SK-N-SH treated with all-trans-retinoic acid at 6 μM for 48 hours (cell line): ENCODE results near the gene ADGRV1.

ENCODE experiments used
- ATAC-seq: fragments of 200-7000 bp; cut with Tn5 transposase; 3 replicates; pipeline ENCODE4 v1.9.1; 2020; ENCODE audit warnings: mild to moderate bottlenecking, moderate library complexity
- ARNTL ChIP-seq: fragments of 450-650 bp; formaldehyde crosslinking; IDR thresholded peaks from 2 replicates; pipeline ENCODE4 v1.5.0; 2020; ENCODE audit warnings: low read depth, mild to moderate bottlenecking, moderate library complexity, borderline replicate concordance
- BACH2 ChIP-seq: fragments of 250-450 bp; sonication (Bioruptor Pico); IDR thresholded peaks from 2 replicates; pipeline ENCODE4 v1.9.0; 2021; ENCODE audit warnings: mild to moderate bottlenecking, borderline replicate concordance
- CREB5 ChIP-seq: fragments of 250-450 bp; sonication (Bioruptor Pico); IDR thresholded peaks from 2 replicates; pipeline ENCODE4 v1.5.1; 2020; ENCODE audit warnings: low read depth, mild to moderate bottlenecking, moderate library complexity
- CSDC2 ChIP-seq: fragments of 250-450 bp; sonication (Bioruptor Pico); IDR thresholded peaks from 2 replicates; pipeline ENCODE4 v1.5.0; 2020; ENCODE audit warnings: mild to moderate bottlenecking, moderate library complexity
- CSRNP3 ChIP-seq: fragments of 250-450 bp; sonication (Bioruptor Pico); IDR thresholded peaks from 2 replicates; pipeline ENCODE4 v1.5.1; 2021; ENCODE audit warnings: mild to moderate bottlenecking, moderate library complexity
- ESRRG ChIP-seq: fragments of 250-450 bp; sonication (Bioruptor Pico); IDR thresholded peaks from 2 replicates; pipeline ENCODE4 v1.6.1; 2021; ENCODE audit warnings: mild to moderate bottlenecking
- GLIS3 ChIP-seq: fragments of 250-450 bp; sonication (Bioruptor Pico); IDR thresholded peaks from 2 replicates; pipeline ENCODE4 v1.5.0; 2020; ENCODE audit warnings: mild to moderate bottlenecking, moderate library complexity
- ISL1 ChIP-seq: fragments of 250-450 bp; sonication (Bioruptor Pico); IDR thresholded peaks from 2 replicates; pipeline ENCODE4 v2.1.2; 2022; ENCODE audit warnings: mild to moderate bottlenecking, moderate library complexity
- PATZ1 ChIP-seq: fragments of 250-450 bp; sonication (Bioruptor Pico); IDR thresholded peaks from 2 replicates; pipeline ENCODE4 v1.8.0; 2020; ENCODE audit warnings: mild to moderate bottlenecking, moderate library complexity, borderline replicate concordance
- POU6F1 ChIP-seq: fragments of 250-450 bp; sonication (Bioruptor Pico); IDR thresholded peaks from 2 replicates; pipeline ENCODE4 v1.8.0; 2021; ENCODE audit warnings: low read depth, mild to moderate bottlenecking, moderate library complexity, borderline replicate concordance
- PPARA ChIP-seq: fragments of 250-450 bp; sonication (Bioruptor Pico); IDR thresholded peaks from 2 replicates; pipeline ENCODE4 v1.5.0; 2020; ENCODE audit warnings: mild to moderate bottlenecking, borderline replicate concordance
- RARB ChIP-seq: fragments of 250-450 bp; sonication (Bioruptor Pico); IDR thresholded peaks from 2 replicates; pipeline ENCODE4 v1.8.0; 2021; ENCODE audit warnings: mild to moderate bottlenecking, moderate library complexity
- TCF4 ChIP-seq: fragments of 250-450 bp; sonication (Bioruptor Pico); IDR thresholded peaks from 2 replicates; pipeline ENCODE4 v1.8.0; 2021; ENCODE audit warnings: mild to moderate bottlenecking, moderate library complexity, borderline replicate concordance
- TOX ChIP-seq: fragments of 250-450 bp; sonication (Bioruptor Pico); IDR thresholded peaks from 2 replicates; pipeline ENCODE4 v1.8.0; 2021; ENCODE audit warnings: mild to moderate bottlenecking, moderate library complexity, borderline replicate concordance
- TSHZ2 ChIP-seq: fragments of 250-450 bp; sonication (Bioruptor Pico); IDR thresholded peaks from 2 replicates; pipeline ENCODE4 v1.5.0; 2020; ENCODE audit warnings: mild to moderate bottlenecking, moderate library complexity
- ZC3H10 ChIP-seq: fragments of 250-450 bp; sonication (Bioruptor Pico); IDR thresholded peaks from 2 replicates; pipeline ENCODE4 v1.5.1; 2021; ENCODE audit warnings: mild to moderate bottlenecking, moderate library complexity
- ZFP3 ChIP-seq: fragments of 250-450 bp; sonication (Bioruptor Pico); IDR thresholded peaks from 2 replicates; pipeline ENCODE4 v1.5.0; 2020; ENCODE audit warnings: mild to moderate bottlenecking, moderate library complexity
- ZNF565 ChIP-seq: fragments of 450-650 bp; formaldehyde crosslinking; conservative IDR thresholded peaks from 2 replicates; pipeline ENCODE4 v1.5.0; 2020; ENCODE audit warnings: low read depth, mild to moderate bottlenecking, moderate library complexity
- ZNF70 ChIP-seq: fragments of 450-650 bp; formaldehyde crosslinking; IDR thresholded peaks from 2 replicates; pipeline ENCODE4 v1.5.0; 2020; ENCODE audit warnings: mild to moderate bottlenecking, moderate library complexity

Gene ADGRV1

GRCh38 chr5:90854169-90854568 lies 295.6 kb downstream of the ADGRV1 start:
- TF ChIP-seq ZFP3 (CRISPR knock-in tag) (no peak), PATZ1 (CRISPR knock-in tag) (no peak), ISL1 (CRISPR knock-in tag) (no peak)
- ATAC-seq, result no peak

GRCh38 chr5:90855296-90856010 lies 296.9 kb downstream of the ADGRV1 start:
- ATAC-seq, result no peak
- TF ChIP-seq ISL1 (CRISPR knock-in tag), result no peak
- TF ChIP-seq ZFP3 (CRISPR knock-in tag), result no peak
- TF ChIP-seq, all 23 proteins: peak for 0

GRCh38 chr5:90861843-90862586 lies 303.4 kb downstream of the ADGRV1 start:
- TF ChIP-seq ESRRG (CRISPR knock-in tag) (no peak), PATZ1 (CRISPR knock-in tag) (no peak), ARNTL (CRISPR knock-in tag) (no peak), BACH2 (no peak), GLIS3 (CRISPR knock-in tag) (no peak), ZNF565 (CRISPR knock-in tag) (no peak), ZFP3 (CRISPR knock-in tag) (no peak), TOX (CRISPR knock-in tag) (no peak), ZNF70 (CRISPR knock-in tag) (no peak), POU6F1 (CRISPR knock-in tag) (no peak)
- ATAC-seq, result no peak

GRCh38 chr5:90865180-90865579 lies 306.6 kb downstream of the ADGRV1 start:
- TF ChIP-seq ARNTL (CRISPR knock-in tag) (no peak), ZFP3 (CRISPR knock-in tag) (no peak), CSRNP3 (no peak), ZC3H10 (CRISPR knock-in tag) (no peak), CSDC2 (CRISPR knock-in tag) (no peak), ZNF565 (CRISPR knock-in tag) (no peak), TSHZ2 (CRISPR knock-in tag) (no peak), ISL1 (CRISPR knock-in tag) (no peak), CREB5 (CRISPR knock-in tag) (no peak), TCF4 (CRISPR knock-in tag) (no peak), RARB (no peak), PPARA (no peak)
- TF ChIP-seq, all 23 proteins: peak for 0

More at GRCh38 chr5:90865180-90865579, 306.6 kb downstream of the ADGRV1 start:
- ATAC-seq, result no peak
